ENCODE measurements around the gene PDZRN3.

GRCh38 chr3:73535931-73536330 is 88.8 kb downstream of the PDZRN3 start:
- TF ChIP-seq CTCF (conservative IDR thresholded peaks at IDR 0.05) (no peak), EZH2 (IDR thresholded peaks at IDR 0.05; ENCODE audit: low read depth) (no peak)

All from PC-9 (cell line).